Neural progenitor cell (in vitro differentiated cells): ENCODE data around the gene GBF1. TPM values are rescaled to one million over a fixed set of nuclear protein-coding genes. Genes with fewer than 3 reads are reported as not detected.

Experiments
- DNase-seq: peaks from one replicate; pipeline ENCODE4 v3.0.0-alpha.2; 2016; ENCODE audit warnings: low spot score
- H2AFZ ChIP-seq: fragments of 200-600 bp; sonication (generic); replicated peaks from 2 replicates; pipeline ENCODE4 v1.6.1; 2016; ENCODE audit warnings: antibody characterized with exemption
- H3F3A ChIP-seq: fragments of 200-600 bp; sonication (generic); 2 replicates; pipeline ENCODE4 v1.6.1; 2016; ENCODE audit warnings: antibody characterized with exemption, low read depth
- H3K27ac ChIP-seq: fragments of 200-600 bp; sonication (generic); 2 replicates; pipeline ENCODE4 v1.5.1; 2016; ENCODE audit warnings: mild to moderate bottlenecking
- H3K27me3 ChIP-seq: fragments of 200-600 bp; sonication (generic); 2 replicates; pipeline ENCODE4 v1.6.1; 2016; ENCODE audit warnings: mild to moderate bottlenecking, moderate library complexity
- H3K36me3 ChIP-seq: fragments of 200-600 bp; sonication (generic); 2 replicates; pipeline ENCODE4 v1.5.1; 2016
- H3K4me1 ChIP-seq: fragments of 200-600 bp; sonication (generic); 2 replicates; pipeline ENCODE4 v1.6.1; 2016; ENCODE audit warnings: mixed run types
- H3K4me2 ChIP-seq: fragments of 200-600 bp; sonication (generic); 2 replicates; pipeline ENCODE4 v1.6.1; 2016
- H3K4me3 ChIP-seq: fragments of 200-600 bp; sonication (generic); 2 replicates; pipeline ENCODE4 v1.5.1; 2016
- H3K79me2 ChIP-seq: fragments of 200-600 bp; sonication (generic); 2 replicates; pipeline ENCODE4 v1.6.1; 2016; ENCODE audit warnings: low read depth
- H3K9ac ChIP-seq: fragments of 200-600 bp; sonication (generic); 2 replicates; pipeline ENCODE4 v1.6.1; 2016
- H3K9me3 ChIP-seq: fragments of 200-600 bp; sonication (generic); 2 replicates; pipeline ENCODE4 v1.5.1; 2016; ENCODE audit warnings: low read depth
- H4K20me1 ChIP-seq: fragments of 200-600 bp; sonication (generic); 2 replicates; pipeline ENCODE4 v1.6.1; 2016; ENCODE audit warnings: low read depth
- H3K27ac Mint-ChIP-seq: 3 replicates; pipeline ENCODE4 v1.8.0; 2021; ENCODE audit warnings: mixed read lengths
- H3K27me3 Mint-ChIP-seq: 2 replicates; pipeline ENCODE4 v1.8.0; 2022; ENCODE audit warnings: low read depth, mild to moderate bottlenecking, inconsistent platforms, moderate library complexity, mixed read lengths; ENCODE audit not compliant: insufficient read depth
- H3K36me3 Mint-ChIP-seq: 3 replicates; pipeline ENCODE4 v1.8.0; 2021; ENCODE audit warnings: mixed read lengths
- H3K4me1 Mint-ChIP-seq: 3 replicates; pipeline ENCODE4 v1.8.0; 2021; ENCODE audit warnings: mixed read lengths
- H3K4me3 Mint-ChIP-seq: 3 replicates; pipeline ENCODE4 v1.8.0; 2021; ENCODE audit warnings: mild to moderate bottlenecking, moderate library complexity, mixed read lengths
- H3K9me3 Mint-ChIP-seq: 3 replicates; pipeline ENCODE4 v1.8.0; 2020; ENCODE audit warnings: mixed read lengths
- EZH2 ChIP-seq: fragments of 200-600 bp; sonication (generic); IDR thresholded peaks from 2 replicates; pipeline ENCODE4 v1.6.1; 2017; ENCODE audit warnings: antibody characterized with exemption, mild to moderate bottlenecking, moderate library complexity
- EZH2phosphoT487 ChIP-seq: fragments of 200-600 bp; sonication (generic); IDR thresholded peaks from 2 replicates; pipeline ENCODE4 v1.6.1; 2017; ENCODE audit warnings: antibody characterized with exemption
- total RNA-seq: library from RNA; depleted of rRNA; stranded (reverse); fragments of >200 nt; gene quantifications from 2 replicates; pipeline ENCODE4 v1.2.3, GENCODE V29; 2015; ENCODE audit warnings: low replicate concordance
- TF ChIP-seq, protein P1 (sequence below): fragments of 200-600 bp; sonication (generic); IDR thresholded peaks from 2 replicates; pipeline ENCODE4 v1.5.1; 2017; ENCODE audit warnings: antibody characterized with exemption, mild to moderate bottlenecking

Gene GBF1
- total RNA-seq, 1 donor from 2014 or later = 23.5 TPM

DNA sequence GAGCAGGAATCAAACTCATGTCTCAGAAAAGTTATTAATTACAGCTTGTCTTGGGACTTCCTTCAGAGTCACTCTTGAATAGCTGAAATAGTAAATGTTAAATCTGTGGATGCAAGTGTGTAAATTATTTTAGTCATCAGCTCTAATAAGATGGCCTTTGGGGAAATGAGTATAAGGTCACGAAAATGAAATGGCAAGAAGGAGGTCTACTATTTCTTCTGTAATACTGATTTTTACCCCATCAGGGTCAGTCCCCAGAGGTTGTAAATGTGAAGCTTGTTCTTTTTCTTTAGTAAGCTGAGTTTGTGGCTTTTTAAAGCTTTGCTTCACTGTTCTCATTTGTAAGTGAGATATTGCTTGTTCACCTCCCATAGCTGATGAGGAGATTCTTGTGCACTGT lies 63.9 kb downstream of the GBF1 start:
- Histone ChIP-seq H3K9ac (no peak overlapping the region), H3K4me3 (no peak overlapping the region), H4K20me1 (peaks cover 10% of the 10 kb centered on the region), H3K27ac (no peak overlapping the region), H3K9me3 (no peaks in the 10 kb centered on the region), H2AFZ (no peak overlapping the region), H3K27me3 (no peaks in the 10 kb centered on the region), H3K4me2 (no peak overlapping the region), H3F3A (peaks cover 9% of the 10 kb centered on the region), H3K79me2 (peaks cover 30% of the 10 kb centered on the region), H3K4me1 (peaks cover 30% of the 10 kb centered on the region), H3K36me3 (no peaks in the 10 kb centered on the region)
- Mint-ChIP-seq H3K36me3 (peaks cover 2% of the 10 kb centered on the region), H3K27ac (no peak overlapping the region), H3K4me3 (no peak overlapping the region), H3K27me3 (peaks cover 5% of the 10 kb centered on the region), H3K9me3 (peaks cover 2% of the 10 kb centered on the region), H3K4me1 (peaks cover 32% of the 10 kb centered on the region)
- TF ChIP-seq EZH2phosphoT487 (no peak), EZH2 (no peak)
- TF ChIP-seq, protein P1, sequence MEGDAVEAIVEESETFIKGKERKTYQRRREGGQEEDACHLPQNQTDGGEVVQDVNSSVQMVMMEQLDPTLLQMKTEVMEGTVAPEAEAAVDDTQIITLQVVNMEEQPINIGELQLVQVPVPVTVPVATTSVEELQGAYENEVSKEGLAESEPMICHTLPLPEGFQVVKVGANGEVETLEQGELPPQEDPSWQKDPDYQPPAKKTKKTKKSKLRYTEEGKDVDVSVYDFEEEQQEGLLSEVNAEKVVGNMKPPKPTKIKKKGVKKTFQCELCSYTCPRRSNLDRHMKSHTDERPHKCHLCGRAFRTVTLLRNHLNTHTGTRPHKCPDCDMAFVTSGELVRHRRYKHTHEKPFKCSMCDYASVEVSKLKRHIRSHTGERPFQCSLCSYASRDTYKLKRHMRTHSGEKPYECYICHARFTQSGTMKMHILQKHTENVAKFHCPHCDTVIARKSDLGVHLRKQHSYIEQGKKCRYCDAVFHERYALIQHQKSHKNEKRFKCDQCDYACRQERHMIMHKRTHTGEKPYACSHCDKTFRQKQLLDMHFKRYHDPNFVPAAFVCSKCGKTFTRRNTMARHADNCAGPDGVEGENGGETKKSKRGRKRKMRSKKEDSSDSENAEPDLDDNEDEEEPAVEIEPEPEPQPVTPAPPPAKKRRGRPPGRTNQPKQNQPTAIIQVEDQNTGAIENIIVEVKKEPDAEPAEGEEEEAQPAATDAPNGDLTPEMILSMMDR = no peak
- DNase-seq = no peak

DNA sequence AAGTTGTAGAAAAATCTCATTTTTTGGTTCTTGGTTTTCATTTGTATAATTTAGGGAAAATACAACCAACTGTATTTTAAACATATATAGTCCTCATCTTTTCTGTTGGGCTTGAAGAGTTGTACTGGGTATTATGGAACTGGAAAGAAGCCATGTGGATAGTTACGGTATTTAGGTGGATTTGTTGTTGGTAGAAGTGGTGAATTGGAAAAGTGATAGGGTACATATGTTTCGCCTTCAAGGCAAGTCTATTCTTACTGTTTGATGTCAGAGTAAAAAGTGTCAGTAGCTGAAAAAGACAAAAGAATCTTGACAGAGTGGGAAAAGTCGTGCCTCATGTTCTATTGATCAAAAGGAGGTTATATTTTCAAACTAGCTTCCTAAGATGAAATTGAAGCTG lies 64.6 kb downstream of the GBF1 start:
- Histone ChIP-seq H3K9me3 (no peaks in the 10 kb centered on the region), H3K27ac (no peak overlapping the region), H3K79me2 (peaks cover 30% of the 10 kb centered on the region), H3K4me3 (no peak overlapping the region), H3K4me2 (no peak overlapping the region), H3K27me3 (no peaks in the 10 kb centered on the region), H3K36me3 (no peaks in the 10 kb centered on the region), H3F3A (peaks cover 9% of the 10 kb centered on the region), H4K20me1 (peaks cover 10% of the 10 kb centered on the region), H3K4me1 (peaks cover 30% of the 10 kb centered on the region), H2AFZ (no peak overlapping the region), H3K9ac (no peak overlapping the region)
- DNase-seq = no peak
- peaks cover 2% of the 10 kb centered on the region for H3K27me3 Mint-ChIP-seq
- peaks cover 2% of the 10 kb centered on the region for H3K9me3 Mint-ChIP-seq
- no peak overlapping the region for H3K4me3 Mint-ChIP-seq
- TF ChIP-seq EZH2phosphoT487 (no peak), EZH2 (no peak)
- TF ChIP-seq, protein P1 = no peak
- H3K4me1 Mint-ChIP-seq = peaks cover 35% of the 10 kb centered on the region
- H3K36me3 Mint-ChIP-seq = peaks cover 2% of the 10 kb centered on the region
- no peak overlapping the region for H3K27ac Mint-ChIP-seq

DNA sequence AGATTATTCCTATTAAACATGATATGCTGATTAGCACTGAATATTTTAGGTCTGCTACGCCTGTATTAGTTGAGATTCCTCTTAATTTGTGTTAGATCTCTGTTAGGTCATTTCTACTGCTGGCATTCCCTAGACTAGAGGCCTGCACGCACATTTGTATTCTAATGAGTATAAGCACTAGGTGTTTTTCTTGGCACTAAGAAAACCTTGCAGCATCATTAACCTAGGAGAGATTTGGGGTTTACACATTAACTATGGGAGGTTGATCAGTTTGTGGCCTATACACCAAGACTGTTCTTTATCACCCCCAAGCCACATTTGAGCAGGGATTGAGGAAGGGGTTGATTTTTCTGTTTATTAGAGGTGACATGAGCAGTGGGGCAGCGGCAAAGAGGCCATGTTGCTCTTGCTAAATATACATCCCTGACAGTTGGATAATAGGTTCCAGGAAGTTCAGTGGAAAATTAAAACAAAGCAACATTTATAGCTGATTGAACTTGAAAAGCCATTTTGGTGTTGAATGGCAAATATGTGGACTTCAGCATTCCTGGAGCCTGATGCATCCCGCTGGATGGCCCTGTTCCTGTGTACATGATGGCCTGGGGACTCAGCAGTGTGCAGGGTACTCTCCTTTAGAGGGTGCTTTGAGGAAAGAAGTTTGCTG lies 65.2 kb downstream of the GBF1 start:
- H3K27ac Mint-ChIP-seq = no peak overlapping the region
- H3K9me3 Mint-ChIP-seq = peaks cover 2% of the 10 kb centered on the region
- Histone ChIP-seq H3K9me3 (no peaks in the 10 kb centered on the region), H3F3A (peaks cover 9% of the 10 kb centered on the region), H3K4me2 (no peak overlapping the region), H3K4me3 (no peak overlapping the region), H3K79me2 (peaks cover 30% of the 10 kb centered on the region), H3K36me3 (no peaks in the 10 kb centered on the region), H3K27me3 (no peaks in the 10 kb centered on the region), H2AFZ (no peak overlapping the region), H4K20me1 (peaks cover 10% of the 10 kb centered on the region), H3K9ac (no peak overlapping the region), H3K4me1 (peaks cover 30% of the 10 kb centered on the region), H3K27ac (no peak overlapping the region)
- DNase-seq = no peak
- peaks cover 2% of the 10 kb centered on the region for H3K36me3 Mint-ChIP-seq
- no peak overlapping the region for H3K4me3 Mint-ChIP-seq
- no peak for TF ChIP-seq EZH2
- no peak for TF ChIP-seq EZH2phosphoT487
- TF ChIP-seq, protein P1 = no peak
- H3K4me1 Mint-ChIP-seq = peaks cover 35% of the 10 kb centered on the region
- peaks cover 2% of the 10 kb centered on the region for H3K27me3 Mint-ChIP-seq
